HUES6 (cell line): ENCODE data around the gene STX2.

Experiments used
- H3K27ac ChIP-seq: 2 replicates; pipeline ENCODE4 v1.7.0; 2013; ENCODE audit warnings: low read depth, mild to moderate bottlenecking, low read length, inconsistent platforms
- H3K27me3 ChIP-seq: 2 replicates; pipeline ENCODE4 v1.6.1; 2013; ENCODE audit warnings: low read length; ENCODE audit not compliant: control insufficient read depth, insufficient read depth
- H3K36me3 ChIP-seq: 2 replicates; pipeline ENCODE4 v1.6.1; 2013; ENCODE audit warnings: low read length; ENCODE audit not compliant: control insufficient read depth, insufficient read depth
- H3K4me1 ChIP-seq: 2 replicates; pipeline ENCODE4 v1.6.1; 2013; ENCODE audit warnings: low read length; ENCODE audit not compliant: control insufficient read depth, insufficient read depth
- H3K4me3 ChIP-seq: 2 replicates; pipeline ENCODE4 v1.5.1; 2013; ENCODE audit warnings: low read depth, low read length
- H3K9ac ChIP-seq: one replicate; pipeline ENCODE4 v1.6.1; 2013; ENCODE audit warnings: mild to moderate bottlenecking, low read length
- H3K9me3 ChIP-seq: 2 replicates; pipeline ENCODE4 v1.6.1; 2013; ENCODE audit warnings: low read depth, low read length; ENCODE audit not compliant: control insufficient read depth, insufficient read depth

Gene STX2

GRCh38 chr12:130744274-130744673 lies 94.8 kb downstream of the STX2 start:
- H3K9ac ChIP-seq, result no peak overlapping the region
- no peak overlapping the region for H3K4me3 ChIP-seq
- H3K4me1 ChIP-seq, result peaks cover 4% of the 10 kb centered on the region; the same call in 1 of the 2 replicates
- H3K36me3 ChIP-seq, result no peaks in the 10 kb centered on the region
- 0 out of 2 replicates have a peak, but pooled peaks cover 4% of the 10 kb centered on the region for H3K9me3 ChIP-seq
- no peak overlapping the region for H3K27ac ChIP-seq
- no peaks in the 10 kb centered on the region; the same call in 1 of the 2 replicates for H3K27me3 ChIP-seq

- peaks cover 4% of the 10 kb centered on the region; the same call in 1 of the 2 replicates for H3K4me1 ChIP-seq
- H3K27ac ChIP-seq, result no peak overlapping the region
- no peak overlapping the region for H3K4me3 ChIP-seq
- no peaks in the 10 kb centered on the region; the same call in 1 of the 2 replicates for H3K27me3 ChIP-seq
- no peaks in the 10 kb centered on the region for H3K36me3 ChIP-seq
- 0 out of 2 replicates have a peak, but pooled peaks cover 6% of the 10 kb centered on the region for H3K9me3 ChIP-seq
- no peak overlapping the region for H3K9ac ChIP-seq
These were observed 95.4 kb downstream of the STX2 start for GRCh38 chr12:130743606-130744005.

- Histone ChIP-seq H3K4me1 (peaks cover 4% of the 10 kb centered on the region; the same call in 1 of the 2 replicates), H3K4me3 (no peak overlapping the region), H3K9me3 (0 out of 2 replicates have a peak, but pooled peaks cover 7% of the 10 kb centered on the region), H3K27ac (no peak overlapping the region), H3K36me3 (no peaks in the 10 kb centered on the region), H3K9ac (no peak overlapping the region), H3K27me3 (no peaks in the 10 kb centered on the region; the same call in 1 of the 2 replicates)
These were observed 95.9 kb downstream of the STX2 start for GRCh38 chr12:130743176-130743575.

GRCh38 chr12:130742716-130743115 lies 96.3 kb downstream of the STX2 start:
- Histone ChIP-seq H3K4me1 (peaks cover under 1% of the 10 kb centered on the region; the same call in 1 of the 2 replicates), H3K4me3 (no peak overlapping the region), H3K9ac (no peak overlapping the region), H3K27ac (no peak overlapping the region), H3K9me3 (0 out of 2 replicates have a peak, but pooled peaks cover 7% of the 10 kb centered on the region), H3K27me3 (no peaks in the 10 kb centered on the region; the same call in 1 of the 2 replicates), H3K36me3 (no peaks in the 10 kb centered on the region)

- Histone ChIP-seq H3K4me1 (no peaks in the 10 kb centered on the region), H3K9ac (no peak overlapping the region), H3K9me3 (0 out of 2 replicates have a peak, but pooled peaks cover 7% of the 10 kb centered on the region), H3K27me3 (no peaks in the 10 kb centered on the region; the same call in 1 of the 2 replicates), H3K4me3 (no peak overlapping the region), H3K36me3 (no peaks in the 10 kb centered on the region), H3K27ac (no peak overlapping the region)
These were observed 96.9 kb downstream of the STX2 start for GRCh38 chr12:130742112-130742511.
